ENCODE results near the gene SKI. TPM values are rescaled to one million over a fixed set of nuclear protein-coding genes. Genes with fewer than 3 reads are reported as not detected.

Gene SKI
- total and polyA plus RNA-seq, 2 donors (not counting 1 experiment from before 2014, with no cell fraction given), result 14.9 to 74.9 TPM

- H3K4me2 ChIP-seq (replicated peaks; ENCODE audit: low read depth, low read length, poor library complexity, severe bottlenecking), result peak overlapping the region; percentile 44
- POLR2A ChIA-PET, result interaction anchor here (0.7 kb wide), 1 partner anchor 17 kb away, joined by 6 read pairs; no protein-coding TSS in a partner anchor
- 38% methylated on average over 11 of the region's 14 CpGs for WGBS (ENCODE audit: insufficient coverage)
- H3K9me3 ChIP-seq (ENCODE audit: control extremely low read depth in 1 of 3, control insufficient read depth in 2 of 3, insufficient read depth in 1 of 3, low read length in 2 of 3), result no peaks in the 10 kb centered on the region
- peak; percentile 65 for ATAC-seq (ENCODE audit: low read depth)
- Mint-ChIP-seq H3K4me3 (peak overlapping the region; percentile 34), H3K9me3 (ENCODE audit: insufficient read depth) (no peaks in the 10 kb centered on the region), H3K4me1 (peaks cover 68% of the 10 kb centered on the region), H3K27me3 (no peaks in the 10 kb centered on the region), H3K27ac (peak overlapping the region; percentile 56)
- peaks cover 0 to 5% of the 10 kb centered on the region in 2 experiments for H3K36me3 ChIP-seq (replicated peaks in 1 of 2; ENCODE audit: control extremely low read depth in 1 of 2, control insufficient read depth in 1 of 2, extremely low read depth in 1 of 2, insufficient read depth in 2 of 2, low read length in 1 of 2)
- H3K4me1 ChIP-seq (ENCODE audit: control insufficient read depth in 2 of 2, insufficient read depth in 2 of 2, low read length in 2 of 2), result peaks cover 48 to 59% of the 10 kb centered on the region in 2 donors
- H3K9ac ChIP-seq (ENCODE audit: low read length), result no peak overlapping the region
- H3K27ac ChIP-seq (ENCODE audit: low read length in 2 of 2), result peak overlapping the region in 1 of 2 donors; percentile 54
- H3K4me3 ChIP-seq (ENCODE audit: control extremely low read depth in 1 of 5, extremely low read depth in 1 of 5, insufficient read depth in 1 of 5, low read depth in 2 of 5, low read length in 4 of 5), result no peak overlapping the region
- peaks cover 94% of the 10 kb centered on the region for H4K20me1 ChIP-seq (ENCODE audit: control insufficient read depth, insufficient read depth, low read length, poor library complexity, severe bottlenecking)
- intact Hi-C loops (cut with micrococcal nuclease), result loop anchor here (1.0 to 2.0 kb wide), 2 partner anchors 12 to 15 kb away; no protein-coding TSS in a partner anchor
- no peak overlapping the region for H2AFZ ChIP-seq (ENCODE audit: insufficient read depth, low read depth, low read length, poor library complexity, severe bottlenecking)
- no peaks in the 10 kb centered on the region for H3K27me3 ChIP-seq (replicated peaks in 1 of 4; ENCODE audit: control extremely low read depth in 1 of 4, control insufficient read depth in 3 of 4, insufficient read depth in 4 of 4, low read length in 3 of 4)
- peaks cover 96% of the 10 kb centered on the region for H3K79me2 ChIP-seq (ENCODE audit: control insufficient read depth, insufficient read depth, low read length)
- no peak for TF ChIP-seq CTCF (IDR thresholded peaks at IDR 0.05)
- TF ChIP-seq EZH2 (IDR thresholded peaks at IDR 0.05; ENCODE audit: borderline replicate concordance, insufficient read depth, low read depth, low read length, poor library complexity, severe bottlenecking), result no peak
- no peak for DNase-seq
- CTCF ChIA-PET, result no interaction called here
Measured at GRCh38 chr1:2275796-2276536, 47.8 kb downstream of the SKI start.

Measured in B cell (primary cell).